Keratinocyte (primary cell): ENCODE measurements around the gene BAIAP2L2. TPM values are rescaled to one million over a fixed set of nuclear protein-coding genes. Genes with fewer than 3 reads are reported as not detected.

Experiments
- DNase-seq: peaks from one replicate; pipeline ENCODE4 v3.0.0-alpha.2; 2011; ENCODE audit warnings: low read depth, missing footprints, low spot score
- FAIRE-seq: peaks from 2 replicates; lab custom pipeline; 2011; peaks lifted over from hg19 to GRCh38; lab: Jason Lieb, UNC
- H2AFZ ChIP-seq: 2 replicates; pipeline ENCODE4 v1.6.0; 2012; ENCODE audit warnings: low read length, control low read depth, inconsistent platforms; ENCODE audit not compliant: control insufficient read depth
- H3K27ac ChIP-seq: 2 replicates; pipeline ENCODE4 v1.5.1; 2011; ENCODE audit warnings: low read length; ENCODE audit not compliant: control insufficient read depth, insufficient read depth
- H3K27me3 ChIP-seq: 3 replicates; pipeline ENCODE4 v1.6.0; 2011; ENCODE audit warnings: low read length; ENCODE audit not compliant: control insufficient read depth, insufficient read depth; ENCODE audit errors: extremely low read depth
- H3K36me3 ChIP-seq, 2 experiments: 2 replicates in 1 of 2; 3 replicates in 1 of 2; pipeline ENCODE4 v1.5.1; 2011; ENCODE audit warnings: low read length in 2 of 2, mild to moderate bottlenecking in 1 of 2; ENCODE audit not compliant: control insufficient read depth in 2 of 2, insufficient read depth in 2 of 2; ENCODE audit errors: extremely low read depth in 1 of 2
- H3K4me1 ChIP-seq: 3 replicates; pipeline ENCODE4 v1.5.1; 2011; ENCODE audit warnings: low read length; ENCODE audit not compliant: control insufficient read depth, insufficient read depth; ENCODE audit errors: extremely low read depth
- H3K4me2 ChIP-seq: 3 replicates; pipeline ENCODE4 v1.6.0; 2011; ENCODE audit warnings: low read depth, low read length; ENCODE audit not compliant: control insufficient read depth, insufficient read depth; ENCODE audit errors: extremely low read depth
- H3K4me3 ChIP-seq, 3 experiments: fragments of 200-600 bp in 1 of 3; sonication (generic) in 1 of 3; 2 replicates in 2 of 3; 3 replicates in 1 of 3; pipeline ENCODE4 v1.5.1; 2011 to 2016; ENCODE audit warnings: low read length in 3 of 3, mild to moderate bottlenecking in 3 of 3, control low read depth in 2 of 3, inconsistent platforms in 1 of 3, low read depth in 1 of 3, mixed read lengths in 1 of 3, mixed run types in 1 of 3, moderate library complexity in 1 of 3; ENCODE audit not compliant: control insufficient read depth in 2 of 3, insufficient read depth in 2 of 3; ENCODE audit errors: extremely low read depth in 1 of 3
- H3K79me2 ChIP-seq: 2 replicates; pipeline ENCODE4 v1.6.0; 2012; ENCODE audit warnings: low read length; ENCODE audit not compliant: control insufficient read depth, insufficient read depth
- H3K9ac ChIP-seq: 3 replicates; pipeline ENCODE4 v1.6.0; 2011; ENCODE audit warnings: low read length; ENCODE audit not compliant: control insufficient read depth, insufficient read depth; ENCODE audit errors: extremely low read depth
- H3K9me1 ChIP-seq: 3 replicates; pipeline ENCODE4 v1.6.0; 2011; ENCODE audit warnings: low read length; ENCODE audit not compliant: control insufficient read depth, insufficient read depth; ENCODE audit errors: extremely low read depth
- H3K9me3 ChIP-seq: 2 replicates; pipeline ENCODE4 v1.5.1; 2012; ENCODE audit warnings: low read depth, low read length; ENCODE audit not compliant: control insufficient read depth
- H4K20me1 ChIP-seq: 3 replicates; pipeline ENCODE4 v1.6.0; 2011; ENCODE audit warnings: low read length; ENCODE audit not compliant: control insufficient read depth, insufficient read depth; ENCODE audit errors: extremely low read depth
- EZH2 ChIP-seq: IDR thresholded peaks from one replicate; pipeline ENCODE4 v1.6.1; 2012; ENCODE audit warnings: inconsistent platforms, mild to moderate bottlenecking, low read length, moderate library complexity
- dilution Hi-C: fragments of 300-500 bp; cut with MboI; formaldehyde crosslinking; loops from one replicate; pipeline ENCODE4 v1.7.0; 2020; ENCODE audit warnings: low sequenced_read_pairs; ENCODE audit not compliant: extremely low pct_ligation_motif_present
- polyA plus RNA-seq, 5 experiments: library from polyadenylated mRNA; depleted of rRNA in 3 of 5; stranded (reverse) in 3 of 5; stranded (forward) in 1 of 5; unstranded in 1 of 5; fragments of >200 nt; gene quantifications; 1 replicate in 1 of 5; 2 replicates in 3 of 5; 3 replicates in 1 of 5; pipeline versions ENCODE4 v1.2.1 to v1.2.3, GENCODE V29; 2011 to 2012; ENCODE audit warnings: missing spikeins in 2 of 5, low read depth in 1 of 5, low replicate concordance in 1 of 5
- TF ChIP-seq, protein P1 (sequence below), 3 experiments: IDR thresholded peaks in 1 of 3; conservative IDR thresholded peaks in 1 of 3; optimal IDR thresholded peaks in 1 of 3; 2 replicates in 2 of 3; 3 replicates in 1 of 3; pipeline versions ENCODE3 to v1.5.1; 2011; ENCODE audit warnings: low read length in 3 of 3, mild to moderate bottlenecking in 3 of 3, moderate library complexity in 2 of 3, control low read depth in 1 of 3, inconsistent platforms in 1 of 3; ENCODE audit not compliant: insufficient read depth in 2 of 3; ENCODE audit errors: extremely low read depth in 1 of 3

Gene BAIAP2L2
- polyA plus RNA-seq, 1 donor (not counting 4 experiments of a cell fraction or from before 2014, with no cell fraction given), result 2.3 TPM

DNA sequence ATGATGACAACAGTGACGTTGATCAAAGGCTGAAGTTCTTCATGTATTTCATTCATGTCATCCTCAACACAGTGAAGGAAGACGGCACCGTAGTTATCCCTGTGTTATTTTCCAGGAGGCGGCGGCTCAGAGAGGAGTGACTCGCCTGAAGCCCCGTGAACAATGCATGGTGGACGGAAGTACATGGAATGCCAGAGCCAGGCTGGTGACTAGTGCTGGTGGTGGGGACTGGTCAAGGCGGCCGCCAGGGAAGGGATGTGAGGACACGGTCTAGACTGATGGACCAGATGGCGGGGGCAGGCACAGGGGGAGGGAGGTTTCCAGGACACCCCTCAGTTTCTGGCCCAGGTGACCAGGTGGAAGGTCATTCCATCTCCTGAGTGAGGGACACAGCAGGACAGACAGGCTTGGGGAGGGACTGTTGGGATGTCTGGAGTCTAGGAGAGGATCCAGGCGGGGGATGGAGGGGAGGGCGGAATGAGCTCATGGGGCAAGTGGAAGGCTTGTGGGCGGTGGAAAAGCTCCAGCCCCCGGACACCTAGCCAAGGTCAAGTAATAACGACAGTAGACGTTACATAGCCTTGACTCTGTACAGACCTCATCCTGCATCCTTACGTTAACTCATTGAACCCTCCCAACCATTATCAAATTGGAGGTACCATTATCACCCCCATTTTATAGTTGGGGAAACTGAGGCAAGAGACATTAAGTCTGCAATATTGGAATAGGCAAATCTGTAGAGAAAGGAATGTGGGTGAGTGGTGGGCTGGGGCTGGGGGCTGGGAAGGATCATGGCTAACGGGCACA is 69.3 kb downstream of the BAIAP2L2 start:
- dilution Hi-C loops, result no loop called here
- H4K20me1 ChIP-seq, result no peaks in the 10 kb centered on the region
- FAIRE-seq (no peak), DNase-seq (no peak)
- no peaks in the 10 kb centered on the region for H3K36me3 ChIP-seq
- no peaks in the 10 kb centered on the region for H3K79me2 ChIP-seq
- no peaks in the 10 kb centered on the region for H3K4me1 ChIP-seq
- no peaks in the 10 kb centered on the region for H3K9me3 ChIP-seq
- no peak overlapping the region for H3K4me3 ChIP-seq
- H3K27ac ChIP-seq, result no peak overlapping the region
- TF ChIP-seq EZH2, result no peak
- TF ChIP-seq, protein P1, sequence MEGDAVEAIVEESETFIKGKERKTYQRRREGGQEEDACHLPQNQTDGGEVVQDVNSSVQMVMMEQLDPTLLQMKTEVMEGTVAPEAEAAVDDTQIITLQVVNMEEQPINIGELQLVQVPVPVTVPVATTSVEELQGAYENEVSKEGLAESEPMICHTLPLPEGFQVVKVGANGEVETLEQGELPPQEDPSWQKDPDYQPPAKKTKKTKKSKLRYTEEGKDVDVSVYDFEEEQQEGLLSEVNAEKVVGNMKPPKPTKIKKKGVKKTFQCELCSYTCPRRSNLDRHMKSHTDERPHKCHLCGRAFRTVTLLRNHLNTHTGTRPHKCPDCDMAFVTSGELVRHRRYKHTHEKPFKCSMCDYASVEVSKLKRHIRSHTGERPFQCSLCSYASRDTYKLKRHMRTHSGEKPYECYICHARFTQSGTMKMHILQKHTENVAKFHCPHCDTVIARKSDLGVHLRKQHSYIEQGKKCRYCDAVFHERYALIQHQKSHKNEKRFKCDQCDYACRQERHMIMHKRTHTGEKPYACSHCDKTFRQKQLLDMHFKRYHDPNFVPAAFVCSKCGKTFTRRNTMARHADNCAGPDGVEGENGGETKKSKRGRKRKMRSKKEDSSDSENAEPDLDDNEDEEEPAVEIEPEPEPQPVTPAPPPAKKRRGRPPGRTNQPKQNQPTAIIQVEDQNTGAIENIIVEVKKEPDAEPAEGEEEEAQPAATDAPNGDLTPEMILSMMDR (optimal IDR thresholded peaks at IDR 0.05 in 1 of 3, IDR thresholded peaks at IDR 0.05 in 1 of 3, conservative IDR thresholded peaks at IDR 0.05 in 1 of 3; ENCODE audit: extremely low read depth in 1 of 3, insufficient read depth in 2 of 3, low read length in 3 of 3), result no peak
- no peak overlapping the region for H3K9ac ChIP-seq
- no peak overlapping the region for H2AFZ ChIP-seq
- no peak overlapping the region for H3K4me2 ChIP-seq
- H3K27me3 ChIP-seq, result no peaks in the 10 kb centered on the region
- H3K9me1 ChIP-seq, result no peaks in the 10 kb centered on the region

DNA sequence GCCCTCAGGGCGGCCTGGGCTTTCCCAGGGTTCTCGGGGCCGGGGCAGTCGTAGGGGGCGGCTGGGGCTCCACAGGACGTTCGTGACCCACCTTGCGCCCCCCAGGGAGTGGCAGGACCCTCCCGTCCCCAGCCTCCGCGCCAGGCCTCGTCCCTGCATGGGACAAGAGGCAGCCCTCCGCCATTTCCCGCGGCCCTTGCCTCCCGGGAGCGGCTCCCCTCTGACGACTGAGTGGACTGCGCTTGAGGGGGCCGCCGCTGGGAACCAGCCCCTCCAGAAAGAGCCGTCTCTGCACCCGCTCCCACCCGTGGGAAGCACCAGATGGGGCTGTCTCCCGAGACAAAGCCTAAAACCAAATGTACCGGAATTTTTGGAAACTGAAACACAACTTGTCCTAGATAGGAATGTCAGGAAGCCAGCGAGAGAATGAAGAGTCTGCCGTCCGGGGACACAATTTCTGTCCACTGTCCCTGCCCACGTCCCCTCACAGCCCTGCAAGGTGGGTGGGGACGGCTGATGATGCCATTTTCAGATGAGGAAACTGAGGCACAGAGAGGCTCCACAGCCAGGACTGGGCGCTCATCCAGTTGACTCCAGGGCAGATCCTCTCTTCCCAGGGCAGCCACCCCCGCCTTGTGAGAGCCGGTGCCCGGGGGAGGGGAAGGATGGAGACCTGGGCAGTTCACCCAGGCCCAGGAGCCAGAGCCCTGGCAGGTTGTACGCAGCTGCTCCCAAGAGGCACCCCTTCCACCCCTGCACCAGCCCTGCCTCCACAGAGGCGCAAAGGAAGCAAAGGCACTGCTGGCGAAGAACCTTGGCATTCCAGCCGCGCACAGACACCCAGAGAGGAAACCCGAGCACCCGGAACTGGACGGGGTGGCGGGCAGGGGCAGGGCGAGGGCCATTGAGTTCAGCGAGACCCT is 71.3 kb downstream of the BAIAP2L2 start:
- Histone ChIP-seq H3K9me3 (no peaks in the 10 kb centered on the region), H3K4me3 (no peak overlapping the region), H3K9me1 (no peaks in the 10 kb centered on the region), H3K79me2 (no peaks in the 10 kb centered on the region), H4K20me1 (no peaks in the 10 kb centered on the region), H3K36me3 (no peaks in the 10 kb centered on the region), H3K4me1 (peaks cover 8% of the 10 kb centered on the region), H3K27me3 (no peaks in the 10 kb centered on the region), H3K4me2 (no peak overlapping the region), H3K9ac (no peak overlapping the region), H3K27ac (no peak overlapping the region), H2AFZ (no peak overlapping the region)
- FAIRE-seq (no peak), DNase-seq (no peak)
- dilution Hi-C loops, result no loop called here
- TF ChIP-seq EZH2, result no peak
- TF ChIP-seq, protein P1 (optimal IDR thresholded peaks at IDR 0.05 in 1 of 3, IDR thresholded peaks at IDR 0.05 in 1 of 3, conservative IDR thresholded peaks at IDR 0.05 in 1 of 3; ENCODE audit: extremely low read depth in 1 of 3, insufficient read depth in 2 of 3, low read length in 3 of 3), result no peak
